ENCODE measurements around the gene IFI27L1. TPM values are rescaled to one million over a fixed set of nuclear protein-coding genes. Genes with fewer than 3 reads are reported as not detected.

IFI27L1 gene
- total and polyA plus RNA-seq, 2 experiments from 2014 or later: 9.7 to 28.6 TPM

GRCh38 chr14:94077111-94077821 is 3.8 kb upstream of the IFI27L1 start:
- Histone ChIP-seq H3K36me3 (ENCODE audit: insufficient read depth) (peaks cover 24% of the 10 kb centered on the region; the same call in 1 of the 2 replicates), H3K4me3 (no peak overlapping the region), H3F3A (replicated peaks; ENCODE audit: low read depth) (no peaks in the 10 kb centered on the region), H4K20me1 (replicated peaks; ENCODE audit: insufficient read depth) (peaks cover 41% of the 10 kb centered on the region), H3K79me2 (replicated peaks; ENCODE audit: insufficient read depth) (peaks cover 93% of the 10 kb centered on the region), H2AFZ (no peak overlapping the region), H3K4me1 (ENCODE audit: insufficient read depth) (peaks cover 16% of the 10 kb centered on the region), H3K27me3 (ENCODE audit: insufficient read depth) (no peaks in the 10 kb centered on the region), H3K27ac (ENCODE audit: low read depth) (no peak overlapping the region), H3K4me2 (no peak overlapping the region), H3K9me2 (ENCODE audit: insufficient read depth) (no peaks in the 10 kb centered on the region)
- no peak for DNase-seq (ENCODE audit: low spot score)
- TF ChIP-seq CREB1 (CRISPR knock-in tag; IDR thresholded peaks at IDR 0.05; ENCODE audit: low read depth) (no peak), REST (IDR thresholded peaks at IDR 0.05; ENCODE audit: unreplicated experiment) (no peak), STAT1 (IDR thresholded peaks at IDR 0.05; ENCODE audit: unreplicated experiment) (no peak), EZH2 (IDR thresholded peaks at IDR 0.05; ENCODE audit: low read depth, unreplicated experiment) (no peak), ZNF114 (CRISPR knock-in tag; IDR thresholded peaks at IDR 0.05) (no peak), POLR2AphosphoS5 (IDR thresholded peaks at IDR 0.05; ENCODE audit: low read depth) (no peak), NANOG (IDR thresholded peaks at IDR 0.05; ENCODE audit: borderline replicate concordance) (no peak), ETS1 (IDR thresholded peaks at IDR 0.05) (no peak), ZNF331 (CRISPR knock-in tag; IDR thresholded peaks at IDR 0.05; ENCODE audit: low read depth) (no peak), JUNB (IDR thresholded peaks at IDR 0.05; ENCODE audit: unreplicated experiment) (no peak)
- H3K27me3 Mint-ChIP-seq (ENCODE audit: insufficient read depth, low read depth, poor library complexity): peaks cover 2% of the 10 kb centered on the region
- peaks cover 20% of the 10 kb centered on the region for H3K9me3 Mint-ChIP-seq
- H3K36me3 Mint-ChIP-seq (ENCODE audit: low read depth): peaks cover 63% of the 10 kb centered on the region
- H3K4me3 Mint-ChIP-seq: no peak overlapping the region
- H3K27ac Mint-ChIP-seq: no peak overlapping the region
- H3K4me1 Mint-ChIP-seq: peaks cover 23% of the 10 kb centered on the region
- ATAC-seq: no peak

- Histone ChIP-seq H3K79me2 (replicated peaks; ENCODE audit: insufficient read depth) (peaks cover 89% of the 10 kb centered on the region), H3K36me3 (ENCODE audit: insufficient read depth) (peaks cover 24% of the 10 kb centered on the region; the same call in 1 of the 2 replicates), H3K4me2 (no peak overlapping the region), H3K9me2 (ENCODE audit: insufficient read depth) (no peaks in the 10 kb centered on the region), H3K4me1 (ENCODE audit: insufficient read depth) (peaks cover 16% of the 10 kb centered on the region), H3K4me3 (peak overlapping the region; percentile 18; the same call in 1 of the 2 replicates), H2AFZ (no peak overlapping the region), H3K27ac (ENCODE audit: low read depth) (no peak overlapping the region), H3K27me3 (ENCODE audit: insufficient read depth) (no peaks in the 10 kb centered on the region), H4K20me1 (replicated peaks; ENCODE audit: insufficient read depth) (peaks cover 41% of the 10 kb centered on the region), H3F3A (replicated peaks; ENCODE audit: low read depth) (no peaks in the 10 kb centered on the region)
- H3K9me3 Mint-ChIP-seq: peaks cover 17% of the 10 kb centered on the region
- ATAC-seq (no peak), DNase-seq (ENCODE audit: low spot score) (no peak)
- H3K27ac Mint-ChIP-seq: no peak overlapping the region
- peaks cover 24% of the 10 kb centered on the region for H3K4me1 Mint-ChIP-seq
- no peak overlapping the region for H3K4me3 Mint-ChIP-seq
- H3K27me3 Mint-ChIP-seq (ENCODE audit: insufficient read depth, low read depth, poor library complexity): peaks cover 2% of the 10 kb centered on the region
- peaks cover 59% of the 10 kb centered on the region for H3K36me3 Mint-ChIP-seq (ENCODE audit: low read depth)
- no peak for TF ChIP-seq ZNF462 (CRISPR knock-in tag; IDR thresholded peaks at IDR 0.05)
- no peak for TF ChIP-seq CREB1 (CRISPR knock-in tag; IDR thresholded peaks at IDR 0.05; ENCODE audit: low read depth)
- TF ChIP-seq ZNF331 (CRISPR knock-in tag; IDR thresholded peaks at IDR 0.05; ENCODE audit: low read depth): no peak
Observed at GRCh38 chr14:94077823-94078222, 3.3 kb upstream of the IFI27L1 start.

Data from GM23338 (cell line).